HG03045 (cell line): ENCODE results near the gene HHIP.
"Not testable (repeated sequence)": the region's sequence is repeated elsewhere in the genome, so short reads cannot be mapped to it uniquely, and the experiment has no call there.

Experiments used
- ATAC-seq: cut with Tn5 transposase; IDR thresholded peaks from one replicate; pipeline ENCODE4 v1.9.1; 2021; ENCODE audit warnings: mild to moderate bottlenecking, moderate library complexity; ENCODE audit not compliant: unreplicated experiment

The HHIP gene

GRCh38 chr4:144748814-144749555, 103.0 kb downstream of the HHIP start:
- ATAC-seq: no peak

- ATAC-seq: no peak
These were observed 104.4 kb downstream of the HHIP start for GRCh38 chr4:144750348-144750747.

- ATAC-seq: no peak
These were observed 108.8 kb downstream of the HHIP start for GRCh38 chr4:144754562-144755410.

DNA sequence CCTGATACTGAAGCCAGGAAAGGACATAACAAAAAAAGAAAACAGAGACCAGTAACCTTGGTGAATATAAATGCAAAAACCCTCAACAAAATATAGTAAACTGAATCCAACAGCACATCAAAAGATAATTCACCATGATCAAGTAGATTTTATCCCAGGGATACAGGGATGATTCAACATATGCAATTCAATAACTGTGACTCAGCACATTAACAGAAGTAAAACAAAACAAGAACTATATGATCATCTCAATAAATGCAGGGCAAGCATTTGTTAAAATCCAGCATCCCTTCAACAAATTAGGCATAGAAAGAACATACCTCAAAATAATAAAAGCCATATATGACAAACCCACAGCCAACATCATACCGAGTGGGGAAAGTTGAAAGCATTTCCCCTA, 112.0 kb downstream of the HHIP start:
- no peak for ATAC-seq

GRCh38 chr4:144768809-144769208, 122.9 kb downstream of the HHIP start:
- ATAC-seq: not testable (repeated sequence)

GRCh38 chr4:144778364-144778763, 132.4 kb downstream of the HHIP start:
- no peak for ATAC-seq

GRCh38 chr4:144782345-144782744, 136.4 kb downstream of the HHIP start:
- ATAC-seq: no peak

DNA sequence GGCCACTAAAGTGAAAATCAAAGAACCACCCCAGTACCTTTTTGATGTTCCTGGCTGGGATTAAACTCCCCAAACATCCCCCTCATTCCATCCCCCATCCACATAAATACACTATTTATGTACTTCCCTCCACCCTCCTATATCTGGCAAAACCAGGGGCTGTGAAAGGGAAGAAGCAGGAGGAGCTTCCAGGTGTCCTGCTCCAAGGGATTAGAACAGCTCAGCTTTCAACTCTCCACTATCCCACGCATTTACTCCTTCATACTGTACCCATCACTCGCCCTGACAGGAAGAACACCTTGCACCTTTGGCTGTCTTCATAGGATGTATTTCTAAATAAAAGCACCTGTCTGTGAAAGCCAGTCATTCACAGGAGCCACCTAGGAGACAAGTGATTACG, 140.0 kb downstream of the HHIP start:
- ATAC-seq: no peak

DNA sequence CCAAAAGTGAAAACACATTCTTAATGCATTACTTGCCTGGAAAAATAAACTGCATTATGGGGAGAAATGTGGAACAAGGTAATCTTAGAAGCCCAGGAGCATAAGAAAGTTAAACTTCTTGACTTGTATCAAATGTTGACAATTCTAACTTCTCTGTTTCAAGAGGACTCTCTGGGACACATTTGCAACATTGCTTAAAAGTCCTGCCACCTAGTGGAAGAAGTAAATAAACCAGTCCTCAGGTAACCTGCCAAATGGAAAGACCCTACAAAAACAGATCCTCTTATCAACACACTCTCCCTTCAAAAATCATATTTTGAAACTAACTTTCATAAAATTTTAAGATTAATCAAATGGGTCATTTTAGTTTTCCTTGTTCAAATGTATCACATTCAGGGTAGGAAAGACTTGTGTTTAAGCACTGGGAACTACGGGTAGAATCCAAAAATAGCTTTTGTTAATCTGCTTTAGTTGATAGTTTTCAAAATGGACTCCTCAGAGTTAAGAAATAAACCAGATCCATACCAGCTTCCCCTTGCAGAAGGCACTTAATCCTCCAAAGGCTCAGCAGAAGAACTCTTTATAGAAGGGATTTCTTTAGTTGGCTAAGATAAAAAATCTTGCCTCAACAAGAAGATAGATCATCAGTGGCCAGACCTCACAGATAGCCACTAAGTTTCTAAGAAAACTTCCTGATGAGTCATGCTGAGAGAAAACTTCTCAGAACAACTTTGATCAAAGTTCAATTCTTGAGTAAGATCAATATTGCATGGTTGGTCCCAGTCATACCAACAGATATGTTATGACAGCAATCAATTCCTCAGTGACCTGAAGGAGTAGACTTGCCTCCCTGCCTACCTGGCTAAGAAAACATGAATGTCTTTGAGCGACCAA, 141.7 kb downstream of the HHIP start:
- ATAC-seq: peak; percentile 66

- ATAC-seq: no peak
These were observed 142.5 kb downstream of the HHIP start for GRCh38 chr4:144788469-144788868.

- not testable (repeated sequence) for ATAC-seq
These were observed 146.0 kb downstream of the HHIP start for GRCh38 chr4:144791933-144792332.
